HEK293T (cell line): Measurements from ENCODE around the gene ACADVL.

Source experiments
- BHLHE40 ChIP-seq: fragments of 450-650 bp; IDR thresholded peaks from 2 replicates; pipeline ENCODE4 v1.6.1; 2016; ENCODE audit warnings: mild to moderate bottlenecking, moderate library complexity, borderline replicate concordance
- FOXM1 ChIP-seq: fragments of 450-650 bp; IDR thresholded peaks from 2 replicates; pipeline ENCODE4 v1.6.1; 2017; ENCODE audit warnings: mild to moderate bottlenecking, borderline replicate concordance
- LEF1 ChIP-seq: fragments of 450-650 bp; IDR thresholded peaks from 2 replicates; pipeline ENCODE4 v1.6.1; 2017; ENCODE audit warnings: mild to moderate bottlenecking, borderline replicate concordance
- SP1 ChIP-seq: fragments of 450-650 bp; IDR thresholded peaks from 2 replicates; pipeline ENCODE4 v1.6.1; 2017
- SUZ12 ChIP-seq: fragments of 450-650 bp; IDR thresholded peaks from 2 replicates; pipeline ENCODE4 v1.6.1; 2016; ENCODE audit warnings: mild to moderate bottlenecking
- TF ChIP-seq, protein P1 (sequence below): fragments of 450-650 bp; IDR thresholded peaks from 2 replicates; pipeline ENCODE4 v1.6.1; 2016

DNA sequence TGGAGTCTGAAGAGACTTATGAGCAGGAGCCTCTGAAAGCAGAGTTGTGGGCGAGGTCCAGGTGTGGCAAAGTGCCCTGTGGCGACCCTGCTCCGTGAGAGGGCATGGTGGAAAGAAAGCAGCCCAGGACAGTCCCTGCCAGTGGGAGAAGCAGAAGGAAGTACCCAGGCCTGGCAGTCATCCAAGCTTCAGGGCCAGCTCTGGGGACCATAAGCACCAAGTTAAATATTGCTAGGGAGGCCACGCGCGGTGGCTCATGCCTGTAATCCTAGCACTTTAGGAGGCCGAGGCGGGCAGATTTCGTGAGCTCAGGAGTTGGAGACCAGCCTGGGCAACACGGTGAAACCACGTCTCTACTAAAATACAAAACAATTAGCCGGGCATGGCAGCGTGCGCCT, 35.6 kb upstream of the ACADVL start:
- TF ChIP-seq FOXM1 (no peak), SUZ12 (no peak), BHLHE40 (no peak), SP1 (no peak), LEF1 (no peak)
- TF ChIP-seq, protein P1, sequence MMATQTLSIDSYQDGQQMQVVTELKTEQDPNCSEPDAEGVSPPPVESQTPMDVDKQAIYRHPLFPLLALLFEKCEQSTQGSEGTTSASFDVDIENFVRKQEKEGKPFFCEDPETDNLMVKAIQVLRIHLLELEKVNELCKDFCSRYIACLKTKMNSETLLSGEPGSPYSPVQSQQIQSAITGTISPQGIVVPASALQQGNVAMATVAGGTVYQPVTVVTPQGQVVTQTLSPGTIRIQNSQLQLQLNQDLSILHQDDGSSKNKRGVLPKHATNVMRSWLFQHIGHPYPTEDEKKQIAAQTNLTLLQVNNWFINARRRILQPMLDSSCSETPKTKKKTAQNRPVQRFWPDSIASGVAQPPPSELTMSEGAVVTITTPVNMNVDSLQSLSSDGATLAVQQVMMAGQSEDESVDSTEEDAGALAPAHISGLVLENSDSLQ: no peak
